Middle frontal gyrus (tissue), 1 donor: ENCODE measurements around the gene PCBP4.
A peak's percentile ranks its signal among the peaks of the same experiment; 100 is the strongest.

Source experiments
- DNase-seq: peaks from one replicate; pipeline ENCODE4 v3.0.0-alpha.2; 2015; ENCODE audit warnings: low spot score; ENCODE audit errors: extremely low spot score

PCBP4 gene

GRCh38 chr3:51955893-51956770 is 11.1 kb downstream of the PCBP4 start:
- DNase-seq: no peak

- peak; percentile 62 for DNase-seq
Observed at GRCh38 chr3:51955175-51955892, 11.9 kb downstream of the PCBP4 start, which contains the start of gene GPR62. TSS of gene GPR62 (plus strand) at chr3:51955381. CDS start at chr3:51955653, 272 bp downstream.

GRCh38 chr3:51954713-51955112 is 12.5 kb downstream of the PCBP4 start:
- no peak for DNase-seq

GRCh38 chr3:51954105-51954504 is 13.1 kb downstream of the PCBP4 start:
- no peak for DNase-seq

GRCh38 chr3:51953445-51953844 is 13.8 kb downstream of the PCBP4 start:
- DNase-seq: no peak

- no peak for DNase-seq
Observed at GRCh38 chr3:51950899-51951298, 16.4 kb downstream of the PCBP4 start.

GRCh38 chr3:51949121-51949520 is 18.1 kb downstream of the PCBP4 start:
- no peak for DNase-seq

- DNase-seq: no peak
Observed at GRCh38 chr3:51948016-51948580, 19.2 kb downstream of the PCBP4 start.

- no peak for DNase-seq
Observed at GRCh38 chr3:51947215-51947900, 19.9 kb downstream of the PCBP4 start.

- DNase-seq: no peak
Observed at GRCh38 chr3:51946796-51947195, 20.5 kb downstream of the PCBP4 start.

- no peak for DNase-seq
Observed at GRCh38 chr3:51945926-51946705, 21.1 kb downstream of the PCBP4 start.

- DNase-seq: no peak
Observed at GRCh38 chr3:51945031-51945840, 22.0 kb downstream of the PCBP4 start.

GRCh38 chr3:51944451-51945021 is 22.7 kb downstream of the PCBP4 start:
- DNase-seq: no peak

GRCh38 chr3:51943451-51944391 is 23.5 kb downstream of the PCBP4 start:
- DNase-seq: no peak

GRCh38 chr3:51942603-51943450 is 24.4 kb downstream of the PCBP4 start:
- DNase-seq: no peak

GRCh38 chr3:51941798-51942602 is 25.3 kb downstream of the PCBP4 start, which contains the start of the genes PARP3 and RRP9:
TSS of gene PARP3 (plus strand) at chr3:51942363. CDS start at chr3:51943356, 993 bp downstream.
TSS of gene RRP9 (minus strand) at chr3:51941904. CDS start at chr3:51941867, 37 bp downstream.
- DNase-seq: peak; percentile 100

GRCh38 chr3:51941463-51941797 is 25.8 kb downstream of the PCBP4 start:
- no peak for DNase-seq
